Mammary epithelial cell (primary cell): ENCODE results near the gene SMS.

Experiments used
- CTCF ChIP-seq, 2 donors: IDR thresholded peaks in 1 of 2; conservative IDR thresholded peaks in 1 of 2; 2 replicates each; pipeline ENCODE4 v1.5.1; 2011 to 2012; ENCODE audit warnings: inconsistent platforms in 2 of 2, low read length in 2 of 2, mild to moderate bottlenecking in 2 of 2, control low read depth in 1 of 2, low read depth in 1 of 2; ENCODE audit not compliant: insufficient read depth in 1 of 2; ENCODE audit errors: extremely low read depth in 1 of 2
- EZH2 ChIP-seq: IDR thresholded peaks from 2 replicates; pipeline ENCODE4 v1.6.1; 2012; ENCODE audit warnings: low read length, inconsistent platforms, borderline replicate concordance

GRCh38 chrX:21926527-21927278, 13.8 kb upstream of the SMS start:
- TF ChIP-seq EZH2 (no peak), CTCF (conservative IDR thresholded peaks at IDR 0.05 in 1 of 2, IDR thresholded peaks at IDR 0.05 in 1 of 2; ENCODE audit: extremely low read depth in 1 of 2, insufficient read depth in 1 of 2, low read depth in 1 of 2, low read length in 2 of 2) (no peak)
